Fibroblast of lung (primary cell): ENCODE measurements around the gene MACROD2. TPM values are rescaled to one million over a fixed set of nuclear protein-coding genes. Genes with fewer than 3 reads are reported as not detected.
A peak's percentile ranks its signal among the peaks of the same experiment; 100 is the strongest.

ENCODE experiments used
- DNase-seq, 2 donors: peaks; one replicate each; pipeline versions ENCODE4 v3.0.0 to v3.0.0-alpha.2; 2010; ENCODE audit warnings: low read depth in 2 of 2
- H2AFZ ChIP-seq: 2 replicates; pipeline ENCODE4 v1.5.1; 2012; ENCODE audit warnings: low read length, control low read depth, inconsistent platforms
- H3K27ac ChIP-seq: 2 replicates; pipeline ENCODE4 v1.5.1; 2011; ENCODE audit warnings: low read length, control low read depth; ENCODE audit not compliant: insufficient read depth
- H3K27me3 ChIP-seq: 2 replicates; pipeline ENCODE4 v1.5.1; 2011; ENCODE audit warnings: mild to moderate bottlenecking, low read length; ENCODE audit not compliant: control insufficient read depth, insufficient read depth
- H3K36me3 ChIP-seq: 2 replicates; pipeline ENCODE4 v1.5.1; 2011; ENCODE audit warnings: low read length; ENCODE audit not compliant: control insufficient read depth, insufficient read depth
- H3K4me1 ChIP-seq: 2 replicates; pipeline ENCODE4 v1.5.1; 2011; ENCODE audit warnings: low read length; ENCODE audit not compliant: control insufficient read depth, insufficient read depth; ENCODE audit errors: extremely low read depth
- H3K4me2 ChIP-seq: 2 replicates; pipeline ENCODE4 v1.5.1; 2011; ENCODE audit warnings: low read length, control low read depth; ENCODE audit not compliant: insufficient read depth; ENCODE audit errors: extremely low read depth
- H3K4me3 ChIP-seq, 4 experiments: fragments of 200-600 bp in 1 of 4; sonication (generic) in 1 of 4; replicated peaks in 1 of 4; 2 replicates each; pipeline ENCODE4 v1.5.1; 2011 to 2016; ENCODE audit warnings: low read length in 4 of 4, low read depth in 3 of 4, mild to moderate bottlenecking in 3 of 4, control low read depth in 2 of 4, inconsistent platforms in 1 of 4, mixed read lengths in 1 of 4; ENCODE audit not compliant: insufficient read depth in 1 of 4; ENCODE audit errors: control extremely low read depth in 1 of 4
- H3K79me2 ChIP-seq: 2 replicates; pipeline ENCODE4 v1.5.1; 2012; ENCODE audit warnings: mild to moderate bottlenecking, low read length, inconsistent platforms; ENCODE audit not compliant: control insufficient read depth, insufficient read depth
- H3K9ac ChIP-seq: 2 replicates; pipeline ENCODE4 v1.5.1; 2011; ENCODE audit warnings: mild to moderate bottlenecking, low read length, control low read depth; ENCODE audit not compliant: insufficient read depth
- H3K9me3 ChIP-seq: 2 replicates; pipeline ENCODE4 v1.5.1; 2012; ENCODE audit warnings: low read depth, low read length; ENCODE audit not compliant: control insufficient read depth, insufficient read depth
- H4K20me1 ChIP-seq: 2 replicates; pipeline ENCODE4 v1.5.1; 2011; ENCODE audit warnings: low read length; ENCODE audit not compliant: control insufficient read depth, insufficient read depth; ENCODE audit errors: extremely low read depth
- CTCF ChIP-seq, 2 donors: IDR thresholded peaks in 1 of 2; conservative IDR thresholded peaks in 1 of 2; 1 replicate in 1 of 2; 2 replicates in 1 of 2; pipeline ENCODE4 v1.5.1; 2011 to 2012; ENCODE audit warnings: low read length in 2 of 2, control low read depth in 1 of 2, inconsistent platforms in 1 of 2, low read depth in 1 of 2, mild to moderate bottlenecking in 1 of 2
- EZH2 ChIP-seq: IDR thresholded peaks from 2 replicates; pipeline ENCODE4 v1.5.1; 2012; ENCODE audit warnings: low read length, control low read depth, mild to moderate bottlenecking; ENCODE audit errors: missing control alignments
- polyA plus RNA-seq, 2 donors: library from polyadenylated mRNA; depleted of rRNA in 1 of 2; stranded (reverse) in 1 of 2; unstranded in 1 of 2; fragments of >200 nt; gene quantifications; 2 replicates each; pipeline ENCODE4 v1.2.1, GENCODE V29; 2011 to 2012; ENCODE audit warnings: missing spikeins in 1 of 2
- total RNA-seq: library from RNA; depleted of rRNA; stranded (reverse); fragments of >200 nt; gene quantifications from 2 replicates; pipeline ENCODE4 v1.2.1, GENCODE V29; 2014

The MACROD2 gene
- total and polyA plus RNA-seq, 2 donors (not counting 1 experiment from before 2014, with no cell fraction given): 0.54 to 1.7 TPM

DNA sequence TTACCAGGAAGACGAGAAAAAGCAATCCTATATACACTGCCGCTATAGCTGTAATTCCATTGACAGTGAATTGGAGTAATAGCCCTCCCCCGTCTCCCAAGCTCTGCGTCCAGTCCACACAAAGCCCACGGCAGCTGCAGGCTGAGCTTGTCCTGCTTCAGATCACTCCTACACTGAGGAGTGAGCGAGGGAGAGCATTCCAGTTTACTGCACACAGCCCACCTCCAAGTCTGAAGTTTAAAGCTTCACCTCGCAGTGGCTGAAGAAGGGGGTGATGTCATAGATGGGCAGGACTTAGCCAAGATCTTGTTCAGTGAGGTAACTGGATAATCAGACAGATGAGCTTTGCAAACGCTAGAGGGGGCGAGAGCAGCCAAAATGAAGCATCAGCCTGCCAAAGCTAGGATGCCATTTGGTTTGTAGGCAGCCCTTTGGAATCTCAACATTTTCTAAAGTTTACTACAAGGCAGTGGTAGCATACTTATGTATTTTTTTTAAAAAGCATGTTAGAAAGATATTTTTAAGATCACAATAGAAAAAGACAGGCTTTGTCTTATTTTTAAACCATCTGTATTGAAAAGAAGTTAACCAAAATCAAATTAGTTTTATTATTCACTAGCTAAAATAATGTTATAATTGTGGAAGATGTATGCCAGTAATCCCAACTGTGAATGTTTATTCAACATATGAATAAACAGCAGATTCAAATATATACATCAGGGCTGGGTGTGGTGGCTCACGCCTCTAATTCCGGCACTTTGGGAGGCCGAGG is 342.3 kb downstream of the MACROD2 start, which contains the start of gene FLRT3:
Gene FLRT3 (minus strand): TSS at position 213 of the 772 bp plus-strand sequence. CDS start 10,106 bp downstream, outside the sequence.
- H3K9ac ChIP-seq: peak within 1 kb of the TSS; percentile 21

GRCh38 chr20:14341801-14342200 is 346.5 kb downstream of the MACROD2 start:
- Histone ChIP-seq H3K4me2 (no peak overlapping the region), H3K27me3 (no peaks in the 10 kb centered on the region), H3K27ac (no peak overlapping the region), H3K79me2 (peaks cover under 1% of the 10 kb centered on the region), H3K4me1 (no peaks in the 10 kb centered on the region), H3K36me3 (no peaks in the 10 kb centered on the region), H3K4me3 (no peak overlapping the region), H2AFZ (no peak overlapping the region), H3K9ac (no peak overlapping the region), H4K20me1 (no peaks in the 10 kb centered on the region), H3K9me3 (no peaks in the 10 kb centered on the region)
- TF ChIP-seq EZH2: no peak
- peak in 1 of 2 donors; percentile 50 for DNase-seq

More for the DNA sequence above, 342.3 kb downstream of the MACROD2 start, which contains the start of gene FLRT3:
- Histone ChIP-seq H3K4me1 (no peaks in the 10 kb centered on the region), H4K20me1 (no peaks in the 10 kb centered on the region), H3K9me3 (no peaks in the 10 kb centered on the region), H3K36me3 (no peaks in the 10 kb centered on the region), H3K27ac (peak within 1 kb of the TSS; percentile 53), H3K27me3 (no peaks in the 10 kb centered on the region), H2AFZ (peak within 1 kb of the TSS; percentile 63), H3K79me2 (peaks cover 3% of the 10 kb centered on the region), H3K4me2 (peak within 1 kb of the TSS; percentile 91), H3K4me3 (peak within 1 kb of the TSS; percentile 53 to 94 (median 64))
- DNase-seq: peak; percentile 97 to 98
- TF ChIP-seq EZH2 (no peak), CTCF (conservative IDR thresholded peaks at IDR 0.05 in 1 of 2, IDR thresholded peaks at IDR 0.05 in 1 of 2; ENCODE audit: low read depth in 1 of 2, low read length in 2 of 2) (peak; percentile 86 to 89)

GRCh38 chr20:14342918-14343317 is 347.6 kb downstream of the MACROD2 start:
- no peaks in the 10 kb centered on the region for H3K36me3 ChIP-seq
- no peaks in the 10 kb centered on the region for H3K4me1 ChIP-seq
- TF ChIP-seq EZH2 (no peak), CTCF (conservative IDR thresholded peaks at IDR 0.05 in 1 of 2, IDR thresholded peaks at IDR 0.05 in 1 of 2; ENCODE audit: low read depth in 1 of 2, low read length in 2 of 2) (no peak)
- no peak overlapping the region for H3K4me2 ChIP-seq
- no peak for DNase-seq
- H3K9me3 ChIP-seq: no peaks in the 10 kb centered on the region
- no peak overlapping the region for H2AFZ ChIP-seq
- H3K27me3 ChIP-seq: no peaks in the 10 kb centered on the region
- no peaks in the 10 kb centered on the region for H3K79me2 ChIP-seq
- H3K4me3 ChIP-seq: no peak overlapping the region
- H3K9ac ChIP-seq: no peak overlapping the region
- no peak overlapping the region for H3K27ac ChIP-seq
- H4K20me1 ChIP-seq: no peaks in the 10 kb centered on the region
